Spleen (tissue), 11 donors: ENCODE measurements around the gene UBQLN1. TPM values are rescaled to one million over a fixed set of nuclear protein-coding genes. Genes with fewer than 3 reads are reported as not detected.
A peak's percentile ranks its signal among the peaks of the same experiment; 100 is the strongest.

Experiments used
- DNase-seq: peaks from one replicate; pipeline ENCODE4 v3.0.0-alpha.2; 2020
- H3K27ac ChIP-seq, 8 donors: fragments of 200-600 bp; sonication (generic) in 7 of 8; 1 replicate in 4 of 8; 2 replicates in 4 of 8; pipeline versions ENCODE4 v1.5.0 to v1.8.0; 2016 to 2021; ENCODE audit warnings: inconsistent platforms in 4 of 8, mild to moderate bottlenecking in 4 of 8, moderate library complexity in 1 of 8
- H3K27me3 ChIP-seq, 7 donors: fragments of 200-600 bp; sonication (generic) in 6 of 7; replicated peaks in 1 of 7; 1 replicate in 4 of 7; 2 replicates in 3 of 7; pipeline versions ENCODE4 v1.5.0 to v1.8.0; 2016 to 2021; ENCODE audit warnings: inconsistent platforms in 3 of 7, mild to moderate bottlenecking in 1 of 7
- H3K36me3 ChIP-seq, 6 donors: fragments of 200-600 bp; sonication (generic) in 5 of 6; 1 replicate in 4 of 6; 2 replicates in 2 of 6; pipeline versions ENCODE4 v1.5.0 to v1.8.0; 2016 to 2021; ENCODE audit warnings: inconsistent platforms in 2 of 6
- H3K4me1 ChIP-seq, 6 donors: fragments of 200-600 bp; sonication (generic) in 5 of 6; 1 replicate in 3 of 6; 2 replicates in 3 of 6; pipeline versions ENCODE4 v1.5.0 to v1.8.0; 2016 to 2021; ENCODE audit warnings: inconsistent platforms in 3 of 6
- H3K4me3 ChIP-seq, 8 donors: fragments of 200-600 bp; sonication (generic) in 7 of 8; 1 replicate in 4 of 8; 2 replicates in 4 of 8; pipeline versions ENCODE4 v1.5.0 to v1.8.0; 2016 to 2021; ENCODE audit warnings: inconsistent platforms in 4 of 8, mild to moderate bottlenecking in 4 of 8, moderate library complexity in 2 of 8
- H3K9me3 ChIP-seq, 8 donors: fragments of 200-600 bp; sonication (generic) in 7 of 8; 1 replicate in 4 of 8; 2 replicates in 4 of 8; pipeline versions ENCODE4 v1.5.0 to v1.8.0; 2016 to 2021; ENCODE audit warnings: inconsistent platforms in 4 of 8
- CTCF ChIP-seq, 11 experiments: fragments of 200-600 bp in 7 of 11; fragments of 450-650 bp in 4 of 11; sonication (generic) in 4 of 11; IDR thresholded peaks in 8 of 11; conservative IDR thresholded peaks in 3 of 11; 1 replicate in 7 of 11; 2 replicates in 4 of 11; pipeline versions ENCODE4 v1.4.0 to v1.8.0; 2016 to 2021; ENCODE audit warnings: antibody characterized with exemption in 11 of 11, inconsistent platforms in 4 of 11, mild to moderate bottlenecking in 1 of 11
- POLR2A ChIP-seq, 3 donors: fragments of 450-650 bp; IDR thresholded peaks; one replicate each; pipeline ENCODE4 v1.5.1; 2017; ENCODE audit warnings: antibody characterized with exemption in 3 of 3, mild to moderate bottlenecking in 1 of 3
- POLR2AphosphoS5 ChIP-seq, 3 donors: sonication (generic); formaldehyde crosslinking; IDR thresholded peaks; one replicate each; pipeline ENCODE4 v1.5.1; 2017; ENCODE audit warnings: antibody characterized with exemption in 3 of 3
- WGBS, 5 donors: extraction: QIAGEN DNeasy Blood & Tissue Kit in 3 of 5; methylation state at CpG; one replicate each; pipeline versions ENCODE4 v1.1.5 to v1.1.7; 2013 to 2018; 5-methylcytosine and 5-hydroxymethylcytosine counted together
- intact Hi-C: fragments of 100-400 bp; cut with DNase I; formaldehyde crosslinking; loops from one replicate; pipeline ENCODE4 v1.15.0; 2023; ENCODE audit warnings: low total_unique reads
- polyA plus RNA-seq, 3 donors: library from polyadenylated mRNA; stranded (reverse); fragments of 200-250 nt; gene quantifications; one replicate each; pipeline ENCODE4 v1.2.1, GENCODE V29; 2013
- total RNA-seq, 7 donors: library from RNA; depleted of rRNA in 3 of 7; stranded (reverse); fragments of >200 nt in 3 of 7; fragmentation: NEBNext Ultra II Directional in 4 of 7; extraction: Animal tissue kit (Norgen Biotek cat#: 25700) in 4 of 7; gene quantifications; one replicate each; pipeline versions ENCODE4 v1.1.0 to v1.2.1, GENCODE V29; 2016 to 2021
- donor health status: healthy with polysubstance abuse.
- donor health status: DM: no; HTN: no; CAD: no; lungs with moderate emphysema.
- donor health status: DM: no; HTN: no; CAD: no.
- donor health status: Bipolar disorder and iron deficiency.
- donor health status: healthy.
- donor health status: DM: no; HTN: no; CAD: no.
- donor health status: DM: yes; HTN: yes; CAD: no.

The UBQLN1 gene
- total and polyA plus RNA-seq, 10 donors, result 19.9 to 93.4 (median 82.1) TPM

GRCh38 chr9:83625178-83625577 lies 82.6 kb downstream of the UBQLN1 start:
- DNase-seq, result no peak
- Histone ChIP-seq H3K27me3 (no peaks in the 10 kb centered on the region), H3K4me1 (peaks cover 7 to 33% (median 20%) of the 10 kb centered on the region in 6 donors), H3K9me3 (no peaks in the 10 kb centered on the region), H3K36me3 (peaks cover 0 to 34% (median 9%) of the 10 kb centered on the region in 6 donors), H3K27ac (no peak overlapping the region), H3K4me3 (no peak overlapping the region)
- TF ChIP-seq POLR2A (IDR thresholded peaks at IDR 0.05) (no peak), POLR2AphosphoS5 (IDR thresholded peaks at IDR 0.05) (no peak), CTCF (IDR thresholded peaks at IDR 0.05 in 8 of 11, conservative IDR thresholded peaks at IDR 0.05 in 3 of 11) (no peak)
- 79 to 90% (median 84%) methylated on average over 3 of the region's 3 CpGs for WGBS, 5 donors
- intact Hi-C loops, result no loop called here

GRCh38 chr9:83623679-83624076 lies 84.1 kb downstream of the UBQLN1 start:
- DNase-seq, result no peak
- TF ChIP-seq POLR2A (IDR thresholded peaks at IDR 0.05) (no peak), POLR2AphosphoS5 (IDR thresholded peaks at IDR 0.05) (no peak), CTCF (IDR thresholded peaks at IDR 0.05 in 8 of 11, conservative IDR thresholded peaks at IDR 0.05 in 3 of 11) (no peak)
- Histone ChIP-seq H3K36me3 (peaks cover 0 to 22% (median 6%) of the 10 kb centered on the region in 6 donors), H3K9me3 (no peaks in the 10 kb centered on the region), H3K4me1 (peaks cover 7 to 33% (median 20%) of the 10 kb centered on the region in 6 donors), H3K27me3 (no peaks in the 10 kb centered on the region), H3K27ac (peak overlapping the region; percentile 78 to 97 (median 95)), H3K4me3 (peak overlapping the region; percentile 75 to 94 (median 86))
- WGBS, 5 donors, result 3 to 14% (median 4%) methylated on average over 5 of the region's 5 CpGs
- intact Hi-C loops, result loop anchor here (5.0 kb wide), 1 partner anchor 284 kb away; no protein-coding TSS in a partner anchor

GRCh38 chr9:83622939-83623678 lies 84.6 kb downstream of the UBQLN1 start, which contains the start of gene IDNK:
IDNK (plus strand) TSS chr9:83623143; CDS start chr9:83623172, 29 bp downstream.
- WGBS, 5 donors, result 1% methylated on average over 49 to 79 of the region's 79 CpGs
- peak; percentile 94 for DNase-seq

More at GRCh38 chr9:83622939-83623678, 84.6 kb downstream of the UBQLN1 start, which contains the start of gene IDNK:
- TF ChIP-seq POLR2AphosphoS5 (IDR thresholded peaks at IDR 0.05) (peak; percentile 50 to 80 (median 73)), CTCF (IDR thresholded peaks at IDR 0.05 in 8 of 11, conservative IDR thresholded peaks at IDR 0.05 in 3 of 11) (no peak)
- H3K27ac ChIP-seq, result peak within 1 kb of the TSS; percentile 78 to 97 (median 95)
- peaks cover 7 to 33% (median 20%) of the 10 kb centered on the region in 6 donors for H3K4me1 ChIP-seq
- H3K27me3 ChIP-seq, result no peaks in the 10 kb centered on the region
- no peaks in the 10 kb centered on the region for H3K9me3 ChIP-seq
- intact Hi-C loops, result loop anchor here (5.0 kb wide), 1 partner anchor 284 kb away; no protein-coding TSS in a partner anchor
- H3K4me3 ChIP-seq, result peak within 1 kb of the TSS; percentile 75 to 94 (median 86)
- peaks cover 0 to 16% (median 6%) of the 10 kb centered on the region in 6 donors for H3K36me3 ChIP-seq
